K562 (cell line): ENCODE measurements around the gene TMC2. TPM values are rescaled to one million over a fixed set of nuclear protein-coding genes. Genes with fewer than 3 reads are reported as not detected.

Experiments
- ATAC-seq: fragments of 200-7000 bp; cut with Tn5 transposase; 3 replicates; pipeline ENCODE4 v1.9.1; 2020; ENCODE audit warnings: moderate library complexity
- Bru-seq: library from RNA; stranded (reverse); fragments of 400-500 nt; gene quantifications from one replicate; lab custom pipeline; 2021; lab: Mats Ljungman, UMichigan
- BruChase-seq, 2 experiments: library from RNA; stranded (reverse); fragments of 400-500 nt; gene quantifications; one replicate each; lab custom pipeline; 2021; lab: Mats Ljungman, UMichigan
- BruUV-seq: library from RNA; stranded (reverse); fragments of 400-500 nt; replicated peaks from 2 replicates; lab custom pipeline; 2021; lab: Mats Ljungman, UMichigan
- CTCF ChIA-PET: fragments of 300-600 bp; formaldehyde crosslinking; extraction: SDS; loops from one replicate; lab custom pipeline; 2021; ENCODE audit warnings: low intra/inter-chr PET ratio; lab: Yijun Ruan, JAX
- POLR2A ChIA-PET: fragments of 300-600, 350-650 bp; sonication (Branson Sonifier 250); formaldehyde crosslinking; extraction: SDS; loops from one replicate; lab custom pipeline; 2021; ENCODE audit warnings: antibody characterized with exemption, inconsistent platforms; lab: Yijun Ruan, JAX
- DNase-seq, 4 experiments: peaks; one replicate each; pipeline versions ENCODE4 v3.0.0 to v3.0.0-alpha.2; 2011 to 2018; ENCODE audit warnings: low spot score in 3 of 4, mixed read lengths in 3 of 4; ENCODE audit errors: extremely low read depth in 1 of 4
- FAIRE-seq: peaks from 2 replicates; lab custom pipeline; 2011; peaks lifted over from hg19 to GRCh38; lab: Jason Lieb, UNC
- H2AFZ ChIP-seq: 2 replicates; pipeline ENCODE4 v1.6.0; 2011; ENCODE audit warnings: low read depth, low read length, control low read depth, inconsistent platforms
- H3K27ac ChIP-seq: fragments of 200-600 bp; 3 replicates; pipeline ENCODE4 v1.8.0; 2011; ENCODE audit warnings: low read depth, mild to moderate bottlenecking, control low read depth, inconsistent platforms, low read length, moderate library complexity, mixed read lengths; ENCODE audit errors: extremely low read depth
- H3K27me3 ChIP-seq, 2 experiments: fragments of 300-600 bp in 1 of 2; 2 replicates in 1 of 2; 3 replicates in 1 of 2; pipeline versions ENCODE4 v1.6.0 to v1.8.0; 2011; ENCODE audit warnings: inconsistent platforms in 2 of 2, low read length in 2 of 2, mild to moderate bottlenecking in 1 of 2, mixed read lengths in 1 of 2, moderate library complexity in 1 of 2; ENCODE audit not compliant: control insufficient read depth in 2 of 2, insufficient read depth in 2 of 2
- H3K36me3 ChIP-seq: fragments of 300-600 bp; 3 replicates; pipeline ENCODE4 v1.8.0; 2011; ENCODE audit warnings: mild to moderate bottlenecking, low read length, inconsistent platforms; ENCODE audit not compliant: control insufficient read depth, insufficient read depth
- H3K4me1 ChIP-seq, 2 experiments: fragments of 200-600 bp in 1 of 2; replicated peaks in 1 of 2; 2 replicates in 1 of 2; 3 replicates in 1 of 2; pipeline versions ENCODE4 v1.5.1 to v1.8.0; 2011; ENCODE audit warnings: inconsistent platforms in 2 of 2, low read length in 2 of 2, mild to moderate bottlenecking in 1 of 2, mixed read lengths in 1 of 2, moderate library complexity in 1 of 2; ENCODE audit not compliant: control insufficient read depth in 2 of 2, insufficient read depth in 2 of 2
- H3K4me2 ChIP-seq: 2 replicates; pipeline ENCODE4 v1.6.1; 2011; ENCODE audit warnings: low read length, control low read depth, inconsistent platforms, mixed read lengths; ENCODE audit not compliant: insufficient read depth
- H3K4me3 ChIP-seq: fragments of 200-600 bp; sonication (generic), shearing (Covaris generic); 2 replicates; pipeline ENCODE4 v1.5.1; 2016; ENCODE audit warnings: control low read depth, inconsistent platforms
- H3K79me2 ChIP-seq: fragments of 200-600 bp; 3 replicates; pipeline ENCODE4 v1.8.0; 2011; ENCODE audit warnings: low read length, inconsistent platforms; ENCODE audit not compliant: control insufficient read depth, insufficient read depth
- H3K9ac ChIP-seq, 2 experiments: 2 replicates each; pipeline versions ENCODE4 v1.6.0 to v1.6.1; 2011; ENCODE audit warnings: low read depth in 2 of 2, low read length in 2 of 2, control low read depth in 1 of 2, inconsistent platforms in 1 of 2, mild to moderate bottlenecking in 1 of 2, mixed read lengths in 1 of 2; ENCODE audit not compliant: insufficient read depth in 1 of 2
- H3K9me1 ChIP-seq: one replicate; pipeline ENCODE4 v1.6.0; 2011; ENCODE audit warnings: inconsistent platforms, mild to moderate bottlenecking, low read length, moderate library complexity; ENCODE audit not compliant: control insufficient read depth, insufficient read depth
- H3K9me3 ChIP-seq: replicated peaks from 2 replicates; pipeline ENCODE4 v1.5.1; 2011; ENCODE audit warnings: low read depth, low read length, inconsistent platforms; ENCODE audit not compliant: control insufficient read depth, insufficient read depth
- H4K20me1 ChIP-seq: replicated peaks from 2 replicates; pipeline ENCODE4 v1.6.1; 2011; ENCODE audit warnings: low read length, inconsistent platforms, mixed read lengths; ENCODE audit not compliant: control insufficient read depth, insufficient read depth
- CHD4 ChIP-seq: fragments of 200-600 bp; sonication (generic); IDR thresholded peaks from 3 replicates; pipeline ENCODE4 v1.6.1; 2012; ENCODE audit warnings: low read depth, mild to moderate bottlenecking, mixed read lengths, low read length, inconsistent platforms; ENCODE audit not compliant: insufficient read depth, insufficient replicate concordance, poor library complexity, severe bottlenecking
- ETS2 ChIP-seq: IDR thresholded peaks from 2 replicates; pipeline ENCODE4 v1.6.1; 2016; ENCODE audit warnings: borderline replicate concordance, missing genetic modification characterization, mild to moderate bottlenecking, moderate library complexity, missing compliant biosample characterization; ENCODE audit not compliant: poor library complexity, severe bottlenecking
- GTF2F1 ChIP-seq: IDR thresholded peaks from 2 replicates; pipeline ENCODE4 v1.6.1; 2011; ENCODE audit warnings: low read depth, low read length, improper control_type of control experiment
- NR2C1 ChIP-seq, 2 experiments: fragments of 450-650 bp; IDR thresholded peaks; 2 replicates each; pipeline ENCODE4 v1.6.1; 2017; ENCODE audit warnings: mild to moderate bottlenecking in 2 of 2, antibody characterized with exemption in 1 of 2, inconsistent platforms in 1 of 2, missing compliant biosample characterization in 1 of 2, missing genetic modification characterization in 1 of 2
- PTTG1 ChIP-seq: fragments of 450-650 bp; IDR thresholded peaks from 2 replicates; pipeline ENCODE4 v1.6.1; 2016; ENCODE audit warnings: low read depth, mild to moderate bottlenecking, missing genetic modification characterization, missing compliant biosample characterization
- SRSF1 ChIP-seq: fragments of 200-400 bp; formaldehyde crosslinking; IDR thresholded peaks from 2 replicates; pipeline ENCODE4 v1.6.1; 2017; ENCODE audit warnings: mild to moderate bottlenecking, low read depth, low read length, moderate library complexity
- ZC3H11A ChIP-seq: IDR thresholded peaks from 2 replicates; pipeline ENCODE4 v1.6.1; 2012; ENCODE audit warnings: low read depth, low read length, improper control_type of control experiment
- ZC3H4 ChIP-seq: sonication (generic); formaldehyde crosslinking; IDR thresholded peaks from 2 replicates; pipeline ENCODE4 v1.9.0; 2021; ENCODE audit warnings: missing genetic modification reagents, borderline replicate concordance
- ZFX ChIP-seq: sonication (generic); formaldehyde crosslinking; IDR thresholded peaks from 2 replicates; pipeline ENCODE4 v1.8.0; 2022; ENCODE audit warnings: mild to moderate bottlenecking, missing genetic modification reagents, moderate library complexity
- ZNF436 ChIP-seq: fragments of 250-450, 450-650 bp; sonication (Bioruptor Pico); formaldehyde crosslinking; IDR thresholded peaks from 2 replicates; pipeline ENCODE4 v1.7.0; 2020; ENCODE audit warnings: mild to moderate bottlenecking
- ZSCAN32 ChIP-seq: fragments of 450-650 bp; formaldehyde crosslinking; IDR thresholded peaks from 2 replicates; pipeline ENCODE4 v1.4.0; 2020; ENCODE audit warnings: mild to moderate bottlenecking, moderate library complexity
- WGBS: fragments of 100-300 bp; shearing (Covaris generic); methylation state at CpG from one replicate; pipeline ENCODE4 v1.1.6; 2016; ENCODE audit warnings: low coverage, mixed read lengths; ENCODE audit not compliant: insufficient coverage; ENCODE audit errors: missing lambda C conversion rate; 5-methylcytosine and 5-hydroxymethylcytosine counted together
- in situ Hi-C: fragments of 300-500 bp; cut with MboI; formaldehyde crosslinking; loops from 4 replicates; pipeline ENCODE4 v1.15.0; 2018; ENCODE audit warnings: inconsistent platforms, mixed read lengths
- intact Hi-C: fragments of 100-400 bp; cut with micrococcal nuclease; formaldehyde crosslinking; loops from 2 replicates; pipeline ENCODE4 v1.14.2; 2022
- long read RNA-seq, 3 experiments: library from polyadenylated mRNA in 2 of 3; library from RNA in 1 of 3; unstranded in 2 of 3; stranded (forward) in 1 of 3; transcript quantifications; one replicate each; pipeline ENCODE4 v2.0.0, GENCODE V29; 2019 to 2022
- polyA minus RNA-seq, 3 experiments: library from RNA; depleted of rRNA, polyadenylated mRNA; stranded (reverse); fragments of >200 nt; gene quantifications; 2 replicates each; pipeline ENCODE4 v1.2.3, GENCODE V29; 2011
- polyA plus RNA-seq, 8 experiments: library from polyadenylated mRNA; depleted of rRNA in 4 of 8; stranded (reverse) in 5 of 8; unstranded in 3 of 8; fragments of >200 nt; fragmentation: Nextera tagmentation in 2 of 8; fragmentation: Illumina TruSeq in 1 of 8; extraction: Ambion mirVana in 2 of 8; extraction: Trizol in 1 of 8; gene quantifications; 2 replicates each; pipeline versions ENCODE4 v1.2.1 to v1.2.3, GENCODE V29; 2011 to 2014; ENCODE audit warnings: inconsistent platforms in 1 of 8, missing spikeins in 1 of 8
- total RNA-seq, 7 experiments: library from RNA; depleted of rRNA in 6 of 7; stranded (reverse); fragments of >200 nt in 6 of 7; fragmentation: Illumina TruSeq in 2 of 7; extraction: Trizol in 2 of 7; gene quantifications; 2 replicates each; pipeline versions ENCODE4 v1.2.1 to v1.2.3, GENCODE V29; 2011 to 2021; ENCODE audit warnings: low replicate concordance in 1 of 7
- TF ChIP-seq, protein P1 (sequence below): sonication (generic); formaldehyde crosslinking; IDR thresholded peaks from 2 replicates; pipeline ENCODE4 v1.8.0; 2023; ENCODE audit warnings: mild to moderate bottlenecking, missing genetic modification reagents
- TF ChIP-seq, protein P2 (sequence below): fragments of 250-450 bp; sonication (Bioruptor Pico); IDR thresholded peaks from 2 replicates; pipeline ENCODE4 v1.5.0; 2020; ENCODE audit warnings: mild to moderate bottlenecking

The TMC2 gene, protein sequence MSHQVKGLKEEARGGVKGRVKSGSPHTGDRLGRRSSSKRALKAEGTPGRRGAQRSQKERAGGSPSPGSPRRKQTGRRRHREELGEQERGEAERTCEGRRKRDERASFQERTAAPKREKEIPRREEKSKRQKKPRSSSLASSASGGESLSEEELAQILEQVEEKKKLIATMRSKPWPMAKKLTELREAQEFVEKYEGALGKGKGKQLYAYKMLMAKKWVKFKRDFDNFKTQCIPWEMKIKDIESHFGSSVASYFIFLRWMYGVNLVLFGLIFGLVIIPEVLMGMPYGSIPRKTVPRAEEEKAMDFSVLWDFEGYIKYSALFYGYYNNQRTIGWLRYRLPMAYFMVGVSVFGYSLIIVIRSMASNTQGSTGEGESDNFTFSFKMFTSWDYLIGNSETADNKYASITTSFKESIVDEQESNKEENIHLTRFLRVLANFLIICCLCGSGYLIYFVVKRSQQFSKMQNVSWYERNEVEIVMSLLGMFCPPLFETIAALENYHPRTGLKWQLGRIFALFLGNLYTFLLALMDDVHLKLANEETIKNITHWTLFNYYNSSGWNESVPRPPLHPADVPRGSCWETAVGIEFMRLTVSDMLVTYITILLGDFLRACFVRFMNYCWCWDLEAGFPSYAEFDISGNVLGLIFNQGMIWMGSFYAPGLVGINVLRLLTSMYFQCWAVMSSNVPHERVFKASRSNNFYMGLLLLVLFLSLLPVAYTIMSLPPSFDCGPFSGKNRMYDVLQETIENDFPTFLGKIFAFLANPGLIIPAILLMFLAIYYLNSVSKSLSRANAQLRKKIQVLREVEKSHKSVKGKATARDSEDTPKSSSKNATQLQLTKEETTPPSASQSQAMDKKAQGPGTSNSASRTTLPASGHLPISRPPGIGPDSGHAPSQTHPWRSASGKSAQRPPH
- total RNA-seq (2011; cell fraction: chromatin; rRNA removed; ENCODE audit: low replicate concordance): not detected in 2 replicates
- total RNA-seq (2011; cell fraction: nucleolus; rRNA removed): not detected in 2 replicates
- total RNA-seq (2011; cell fraction: nucleoplasm; rRNA removed): not detected in 2 replicates
- total RNA-seq (2014; rRNA removed): not detected in 2 replicates
- total RNA-seq (2014; rRNA removed; fragmentation: Illumina TruSeq; extraction: Trizol): not detected in 2 replicates
- total RNA-seq (2015; rRNA removed; fragmentation: Illumina TruSeq; extraction: Trizol): not detected in 2 replicates
- not detected in 2 replicates for total RNA-seq (2021)
- polyA plus RNA-seq (2011; rRNA removed): not detected in 2 replicates
- not detected in 2 replicates for polyA plus RNA-seq (2011; cell fraction: cytosol; rRNA removed)
- not detected in 2 replicates for polyA plus RNA-seq (2011; cell fraction: nucleus; rRNA removed)
- polyA plus RNA-seq (2012): 0.04 TPM in 1 of 2 replicates, not detected in the other
- polyA plus RNA-seq (2014; fragmentation: Illumina TruSeq; extraction: Trizol): not detected in 2 replicates
- polyA plus RNA-seq (2014; fragmentation: Nextera tagmentation; extraction: Ambion mirVana): not detected
- not detected in 2 replicates for polyA plus RNA-seq (2014; rRNA removed)
- not detected in 2 replicates for polyA minus RNA-seq (2011; rRNA and poly(A)+ RNA removed)
- polyA minus RNA-seq (2011; cell fraction: cytosol; rRNA and poly(A)+ RNA removed): not detected in 2 replicates
- not detected in 2 replicates for polyA minus RNA-seq (2011; cell fraction: nucleus; rRNA and poly(A)+ RNA removed)
- not detected for Bru-seq, nascent RNA
- BruChase-seq, experiment 1, labeled RNA remaining after a 2-hour chase: percentile 0 among the genes with signal in this experiment
- not detected for BruChase-seq, experiment 2, labeled RNA remaining after a 6-hour chase
- long read RNA-seq, experiment 1: 0 reads
- long read RNA-seq, experiment 2: 0 reads
- long read RNA-seq, experiment 3: 0 reads

DNA sequence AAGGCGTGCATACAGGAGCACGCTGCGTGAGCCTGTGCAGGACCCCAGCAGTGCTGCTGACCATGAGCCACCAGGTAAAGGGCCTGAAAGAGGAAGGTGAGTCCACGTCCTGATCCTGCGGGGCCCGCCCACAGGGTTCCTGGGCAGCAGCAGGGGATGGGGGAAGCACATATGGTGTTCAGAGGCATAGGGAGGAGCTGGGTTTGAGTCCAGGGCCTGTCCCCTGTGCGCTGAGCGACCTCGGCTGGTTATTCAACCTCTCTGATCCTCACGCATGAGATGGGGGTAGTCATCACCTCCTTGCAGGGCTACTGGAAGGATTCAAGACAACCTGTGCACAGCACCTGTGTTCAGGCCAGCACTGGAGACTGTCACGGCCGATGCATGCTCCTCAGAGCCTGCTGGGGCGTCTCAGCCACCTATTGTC lies at the start of gene TMC2:
TSS of gene TMC2 (plus strand) at position 14 of the 427 bp plus-strand sequence. CDS start at position 63, 49 bp downstream.
- Histone ChIP-seq H3K27ac (no peak within 1 kb of the TSS), H3K4me3 (no peak within 1 kb of the TSS), H3K27me3 (peaks cover 14 to 44% of the 10 kb centered on the region in 2 experiments), H3K79me2 (no peaks in the 10 kb centered on the region), H3K9me1 (no peaks in the 10 kb centered on the region), H4K20me1 (no peaks in the 10 kb centered on the region), H3K4me2 (no peak within 1 kb of the TSS), H2AFZ (no peak within 1 kb of the TSS), H3K36me3 (no peaks in the 10 kb centered on the region), H3K9ac (peak within 1 kb of the TSS in 1 of 2 experiments; percentile 26; a peak in 1 of 4 replicates), H3K9me3 (no peaks in the 10 kb centered on the region), H3K4me1 (peaks cover 0 to 10% of the 10 kb centered on the region in 2 experiments; a peak in 2 of 5 replicates)
- in situ Hi-C loops (no loop called here), intact Hi-C loops (no loop called here)
- POLR2A ChIA-PET: no interaction called here
- CTCF ChIA-PET: no interaction called here
- 7% methylated on average over 12 of the region's 13 CpGs for WGBS
- FAIRE-seq (no peak), ATAC-seq (no peak), DNase-seq (no peak)
- no TSS peak for BruUV-seq
- TF ChIP-seq SRSF1: no peak
- TF ChIP-seq ZC3H11A: no peak
- no peak for TF ChIP-seq CHD4
- TF ChIP-seq ZNF436 (CRISPR knock-in tag): no peak
- no peak for TF ChIP-seq GTF2F1
- TF ChIP-seq, protein P1, sequence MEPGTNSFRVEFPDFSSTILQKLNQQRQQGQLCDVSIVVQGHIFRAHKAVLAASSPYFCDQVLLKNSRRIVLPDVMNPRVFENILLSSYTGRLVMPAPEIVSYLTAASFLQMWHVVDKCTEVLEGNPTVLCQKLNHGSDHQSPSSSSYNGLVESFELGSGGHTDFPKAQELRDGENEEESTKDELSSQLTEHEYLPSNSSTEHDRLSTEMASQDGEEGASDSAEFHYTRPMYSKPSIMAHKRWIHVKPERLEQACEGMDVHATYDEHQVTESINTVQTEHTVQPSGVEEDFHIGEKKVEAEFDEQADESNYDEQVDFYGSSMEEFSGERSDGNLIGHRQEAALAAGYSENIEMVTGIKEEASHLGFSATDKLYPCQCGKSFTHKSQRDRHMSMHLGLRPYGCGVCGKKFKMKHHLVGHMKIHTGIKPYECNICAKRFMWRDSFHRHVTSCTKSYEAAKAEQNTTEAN (CRISPR knock-in tag): no peak
- TF ChIP-seq NR2C1 (IDR thresholded peaks at IDR 0.05): no peak
- TF ChIP-seq NR2C1 (tag; IDR thresholded peaks at IDR 0.05): no peak
- no peak for TF ChIP-seq ZC3H4 (CRISPR knock-in tag)
- no peak for TF ChIP-seq ETS2
- TF ChIP-seq, protein P2, sequence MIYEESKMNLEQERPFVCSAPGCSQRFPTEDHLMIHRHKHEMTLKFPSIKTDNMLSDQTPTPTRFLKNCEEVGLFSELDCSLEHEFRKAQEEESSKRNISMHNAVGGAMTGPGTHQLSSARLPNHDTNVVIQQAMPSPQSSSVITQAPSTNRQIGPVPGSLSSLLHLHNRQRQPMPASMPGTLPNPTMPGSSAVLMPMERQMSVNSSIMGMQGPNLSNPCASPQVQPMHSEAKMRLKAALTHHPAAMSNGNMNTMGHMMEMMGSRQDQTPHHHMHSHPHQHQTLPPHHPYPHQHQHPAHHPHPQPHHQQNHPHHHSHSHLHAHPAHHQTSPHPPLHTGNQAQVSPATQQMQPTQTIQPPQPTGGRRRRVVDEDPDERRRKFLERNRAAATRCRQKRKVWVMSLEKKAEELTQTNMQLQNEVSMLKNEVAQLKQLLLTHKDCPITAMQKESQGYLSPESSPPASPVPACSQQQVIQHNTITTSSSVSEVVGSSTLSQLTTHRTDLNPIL (CRISPR knock-in tag): no peak
- TF ChIP-seq ZFX (CRISPR knock-in tag): no peak
- TF ChIP-seq ZSCAN32 (CRISPR knock-in tag): no peak
- TF ChIP-seq PTTG1 (tag): no peak
